Thyroid gland (tissue), 4 donors: Measurements from ENCODE around the gene EXOC4.

Source experiments
- CTCF ChIP-seq, 6 experiments: fragments of 200-600 bp in 3 of 6; fragments of 450-650 bp in 3 of 6; sonication (generic) in 3 of 6; IDR thresholded peaks; one replicate each; pipeline ENCODE4 v1.5.1; 2016 to 2019; ENCODE audit warnings: antibody characterized with exemption in 6 of 6, mild to moderate bottlenecking in 2 of 6, inconsistent platforms in 1 of 6, moderate library complexity in 1 of 6
- POLR2A ChIP-seq, 2 donors: fragments of 450-650 bp; IDR thresholded peaks; one replicate each; pipeline ENCODE4 v1.6.1; 2017; ENCODE audit warnings: antibody characterized with exemption in 2 of 2, mild to moderate bottlenecking in 2 of 2, moderate library complexity in 1 of 2

GRCh38 chr7:134021836-134022235 lies 769.0 kb downstream of the EXOC4 start:
- TF ChIP-seq CTCF (IDR thresholded peaks at IDR 0.05) (no peak), POLR2A (IDR thresholded peaks at IDR 0.05) (no peak)
